ENCODE data around the gene ASAP2. TPM values are rescaled to one million over a fixed set of nuclear protein-coding genes. Genes with fewer than 3 reads are reported as not detected.
"Not testable (repeated sequence)": the region's sequence is repeated elsewhere in the genome, so short reads cannot be mapped to it uniquely, and the experiment has no call there.

The ASAP2 gene
- total RNA-seq, 1 donor from 2014 or later = 10.1 TPM

GRCh38 chr2:9263428-9263827 lies 56.8 kb downstream of the ASAP2 start:
- peak; percentile 52 for DNase-seq
- intact Hi-C loops (cut with micrococcal nuclease) = no loop called here
- ATAC-seq = peak; percentile 39

GRCh38 chr2:9264301-9264700 lies 57.7 kb downstream of the ASAP2 start:
- ATAC-seq = no peak
- intact Hi-C loops (cut with micrococcal nuclease) = no loop called here
- no peak for DNase-seq

- ATAC-seq = no peak
- DNase-seq = no peak
- intact Hi-C loops (cut with micrococcal nuclease) = no loop called here
These were observed 60.1 kb downstream of the ASAP2 start for GRCh38 chr2:9266711-9267110.

- intact Hi-C loops (cut with micrococcal nuclease); ATAC-seq; DNase-seq: not testable (repeated sequence)
These were observed 60.7 kb downstream of the ASAP2 start for GRCh38 chr2:9267286-9267685.

- ATAC-seq = no peak
- intact Hi-C loops (cut with micrococcal nuclease) = no loop called here
These were observed 61.9 kb downstream of the ASAP2 start for GRCh38 chr2:9268301-9269080.

GRCh38 chr2:9269295-9269694 lies 62.7 kb downstream of the ASAP2 start:
- no peak for DNase-seq
- intact Hi-C loops (cut with micrococcal nuclease) = no loop called here
- ATAC-seq = no peak

More at GRCh38 chr2:9268301-9269080, 61.9 kb downstream of the ASAP2 start:
- DNase-seq = no peak

- DNase-seq = no peak
- ATAC-seq = no peak
- intact Hi-C loops (cut with micrococcal nuclease) = no loop called here
These were observed 63.2 kb downstream of the ASAP2 start for GRCh38 chr2:9269695-9270360.

GRCh38 chr2:9271091-9271490 lies 64.5 kb downstream of the ASAP2 start:
- no peak for ATAC-seq
- no peak for DNase-seq
- intact Hi-C loops (cut with micrococcal nuclease) = no loop called here

- no peak for ATAC-seq
- intact Hi-C loops (cut with micrococcal nuclease) = no loop called here
- DNase-seq = no peak
These were observed 65.1 kb downstream of the ASAP2 start for GRCh38 chr2:9271691-9272090.

GRCh38 chr2:9273486-9274130 lies 67.0 kb downstream of the ASAP2 start:
- ATAC-seq = no peak
- intact Hi-C loops (cut with micrococcal nuclease) = no loop called here
- DNase-seq = no peak

GRCh38 chr2:9274701-9275343 lies 68.2 kb downstream of the ASAP2 start:
- intact Hi-C loops (cut with micrococcal nuclease) = no loop called here
- no peak for DNase-seq
- no peak for ATAC-seq

- intact Hi-C loops (cut with micrococcal nuclease) = no loop called here
- ATAC-seq (peak; percentile 61), DNase-seq (no peak)
These were observed 68.8 kb downstream of the ASAP2 start for GRCh38 chr2:9275399-9275798.

GRCh38 chr2:9276074-9276473 lies 69.5 kb downstream of the ASAP2 start:
- DNase-seq = no peak
- ATAC-seq = no peak
- intact Hi-C loops (cut with micrococcal nuclease) = no loop called here

GRCh38 chr2:9276901-9277451 lies 70.4 kb downstream of the ASAP2 start:
- intact Hi-C loops (cut with micrococcal nuclease) = no loop called here
- ATAC-seq (no peak), DNase-seq (no peak)

- intact Hi-C loops (cut with micrococcal nuclease) = no loop called here
- DNase-seq (no peak), ATAC-seq (no peak)
These were observed 71.8 kb downstream of the ASAP2 start for GRCh38 chr2:9278439-9278838.

GRCh38 chr2:9279426-9279825 lies 72.8 kb downstream of the ASAP2 start:
- ATAC-seq (no peak), DNase-seq (no peak)
- intact Hi-C loops (cut with micrococcal nuclease) = no loop called here

- no peak for ATAC-seq
- DNase-seq = no peak
- intact Hi-C loops (cut with micrococcal nuclease) = no loop called here
These were observed 73.6 kb downstream of the ASAP2 start for GRCh38 chr2:9280224-9280623.

- intact Hi-C loops (cut with micrococcal nuclease) = no loop called here
- ATAC-seq (no peak), DNase-seq (no peak)
These were observed 74.5 kb downstream of the ASAP2 start for GRCh38 chr2:9281145-9281544.
